ENCODE data around the gene AGAP1.

AGAP1 gene

DNA sequence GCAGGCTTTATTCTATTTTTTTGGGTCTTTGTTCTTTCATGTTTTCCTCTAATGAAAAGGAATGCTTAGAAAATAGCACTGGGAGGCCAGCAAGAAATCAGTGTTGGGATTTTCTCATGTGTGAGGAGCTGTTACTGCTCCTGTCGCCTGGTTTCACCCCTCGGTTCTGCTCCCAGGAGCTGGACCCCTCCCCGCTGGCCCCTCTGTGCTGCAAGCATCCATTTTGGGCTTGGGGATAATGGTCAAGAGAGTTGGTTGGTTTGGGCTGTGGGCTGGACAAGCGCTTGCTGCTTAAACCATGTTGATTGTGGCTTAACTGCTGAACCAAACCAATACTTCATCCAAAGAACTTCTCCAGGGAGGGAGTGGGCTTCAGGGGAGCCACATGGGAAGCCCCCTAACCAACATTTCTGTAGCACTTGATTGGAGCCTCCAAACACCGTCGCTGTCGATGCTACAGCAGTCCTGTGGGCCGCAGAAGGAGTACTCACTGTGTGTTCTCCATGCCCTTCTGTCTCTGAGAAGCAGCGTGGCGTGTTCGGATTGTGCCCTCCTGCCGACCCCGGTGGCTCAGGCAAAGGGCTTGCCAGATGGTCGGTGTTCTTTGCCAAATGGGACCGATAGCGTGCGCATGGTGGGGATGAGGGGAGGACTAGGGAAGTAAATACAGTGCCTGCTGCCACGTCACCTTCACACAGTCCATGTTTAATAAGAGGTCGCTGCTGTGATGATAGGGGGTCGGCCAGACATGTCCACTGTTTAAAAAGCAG, 40.0 kb downstream of the AGAP1 start:
- no peak overlapping the region for H3K4me3 ChIP-seq (replicated peaks in 1 of 2; ENCODE audit: low read depth in 2 of 2, low read length in 2 of 2)
- DNase-seq (ENCODE audit: low read depth in 2 of 2), result no peak
- TF ChIP-seq CTCF (IDR thresholded peaks at IDR 0.05; ENCODE audit: low read depth, low read length), result no peak

- TF ChIP-seq CTCF (IDR thresholded peaks at IDR 0.05; ENCODE audit: low read depth, low read length), result no peak
- no peak overlapping the region for H3K4me3 ChIP-seq (replicated peaks in 1 of 2; ENCODE audit: low read depth in 2 of 2, low read length in 2 of 2)
- DNase-seq (ENCODE audit: low read depth in 2 of 2), result no peak
These were observed 41.0 kb downstream of the AGAP1 start for GRCh38 chr2:235534678-235535422.

- TF ChIP-seq CTCF (IDR thresholded peaks at IDR 0.05; ENCODE audit: low read depth, low read length), result no peak
- no peak for DNase-seq (ENCODE audit: low read depth in 2 of 2)
- H3K4me3 ChIP-seq (replicated peaks in 1 of 2; ENCODE audit: low read depth in 2 of 2, low read length in 2 of 2), result no peak overlapping the region
These were observed 41.7 kb downstream of the AGAP1 start for GRCh38 chr2:235535423-235536130.

DNA sequence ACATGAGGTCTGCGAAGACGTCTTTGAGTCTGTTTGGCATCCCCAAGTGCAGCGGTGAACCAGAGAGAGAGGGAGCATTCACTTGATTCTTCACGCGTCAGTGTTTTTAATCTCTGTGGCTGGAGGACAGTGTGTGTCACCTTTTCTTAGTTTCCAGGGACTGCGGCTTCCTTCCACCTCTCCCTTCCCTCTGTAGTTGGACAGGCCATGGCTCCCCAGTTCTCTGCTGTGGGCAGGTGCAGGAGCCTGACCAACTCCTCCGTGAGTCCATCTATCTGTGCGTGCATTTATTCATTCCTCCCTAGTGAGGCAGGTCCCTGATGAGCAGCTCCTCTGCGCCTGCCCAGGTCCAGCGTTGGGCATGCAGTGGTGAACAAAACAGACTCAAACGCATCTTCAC, 42.9 kb downstream of the AGAP1 start:
- no peak overlapping the region for H3K4me3 ChIP-seq (replicated peaks in 1 of 2; ENCODE audit: low read depth in 2 of 2, low read length in 2 of 2)
- TF ChIP-seq CTCF (IDR thresholded peaks at IDR 0.05; ENCODE audit: low read depth, low read length), result no peak
- DNase-seq (ENCODE audit: low read depth in 2 of 2), result no peak

- TF ChIP-seq CTCF (IDR thresholded peaks at IDR 0.05; ENCODE audit: low read depth, low read length), result no peak
- DNase-seq (ENCODE audit: low read depth in 2 of 2), result no peak
- H3K4me3 ChIP-seq (replicated peaks in 1 of 2; ENCODE audit: low read depth in 2 of 2, low read length in 2 of 2), result no peak overlapping the region
These were observed 43.3 kb downstream of the AGAP1 start for GRCh38 chr2:235537186-235537585.

- TF ChIP-seq CTCF (IDR thresholded peaks at IDR 0.05; ENCODE audit: low read depth, low read length), result no peak
- no peak for DNase-seq (ENCODE audit: low read depth in 2 of 2)
- no peak overlapping the region for H3K4me3 ChIP-seq (replicated peaks in 1 of 2; ENCODE audit: low read depth in 2 of 2, low read length in 2 of 2)
These were observed 43.7 kb downstream of the AGAP1 start for GRCh38 chr2:235537587-235537986.

Data from cardiac fibroblast (primary cell).